Measurements from ENCODE around the gene CES2. TPM values are rescaled to one million over a fixed set of nuclear protein-coding genes. Genes with fewer than 3 reads are reported as not detected.

CES2 gene
- total RNA-seq, 4 donors from 2014 or later = 25.1 to 34.3 (median 28.1) TPM

GRCh38 chr16:66948134-66948836 lies 13.0 kb downstream of the CES2 start:
- DNase-seq (ENCODE audit: low spot score) (no peak), ATAC-seq (ENCODE audit: low FRiP score) (peak; percentile 71)
- TF ChIP-seq, protein P1, sequence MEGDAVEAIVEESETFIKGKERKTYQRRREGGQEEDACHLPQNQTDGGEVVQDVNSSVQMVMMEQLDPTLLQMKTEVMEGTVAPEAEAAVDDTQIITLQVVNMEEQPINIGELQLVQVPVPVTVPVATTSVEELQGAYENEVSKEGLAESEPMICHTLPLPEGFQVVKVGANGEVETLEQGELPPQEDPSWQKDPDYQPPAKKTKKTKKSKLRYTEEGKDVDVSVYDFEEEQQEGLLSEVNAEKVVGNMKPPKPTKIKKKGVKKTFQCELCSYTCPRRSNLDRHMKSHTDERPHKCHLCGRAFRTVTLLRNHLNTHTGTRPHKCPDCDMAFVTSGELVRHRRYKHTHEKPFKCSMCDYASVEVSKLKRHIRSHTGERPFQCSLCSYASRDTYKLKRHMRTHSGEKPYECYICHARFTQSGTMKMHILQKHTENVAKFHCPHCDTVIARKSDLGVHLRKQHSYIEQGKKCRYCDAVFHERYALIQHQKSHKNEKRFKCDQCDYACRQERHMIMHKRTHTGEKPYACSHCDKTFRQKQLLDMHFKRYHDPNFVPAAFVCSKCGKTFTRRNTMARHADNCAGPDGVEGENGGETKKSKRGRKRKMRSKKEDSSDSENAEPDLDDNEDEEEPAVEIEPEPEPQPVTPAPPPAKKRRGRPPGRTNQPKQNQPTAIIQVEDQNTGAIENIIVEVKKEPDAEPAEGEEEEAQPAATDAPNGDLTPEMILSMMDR (IDR thresholded peaks at IDR 0.05) = no peak

DNA sequence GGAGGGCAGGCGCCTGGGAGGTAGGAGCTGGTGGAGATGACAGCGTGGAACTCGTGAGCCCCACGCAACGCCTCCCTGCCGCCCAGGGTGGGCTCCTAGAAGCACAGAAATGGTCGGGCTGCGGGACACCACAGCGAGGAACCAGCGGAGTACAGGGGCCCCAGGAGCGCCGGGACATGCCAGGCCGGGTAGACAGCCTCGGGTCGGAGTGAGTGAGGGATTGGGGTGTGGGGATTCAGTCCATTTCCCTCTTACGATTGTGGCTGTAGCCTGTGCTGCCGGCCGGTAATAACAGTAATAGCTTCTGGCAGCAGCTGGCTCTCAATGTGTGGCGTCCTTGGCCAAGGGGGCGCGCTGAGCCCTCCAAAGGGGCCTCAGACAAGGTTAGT lies 13.5 kb downstream of the CES2 start:
- TF ChIP-seq, protein P1 (IDR thresholded peaks at IDR 0.05) = no peak
- DNase-seq (ENCODE audit: low spot score) = no peak
- peak; percentile 1 for ATAC-seq (ENCODE audit: low FRiP score)

- ATAC-seq (ENCODE audit: low FRiP score) (no peak), DNase-seq (ENCODE audit: low spot score) (no peak)
- TF ChIP-seq, protein P1 (IDR thresholded peaks at IDR 0.05) = no peak
Observed at GRCh38 chr16:66949472-66949871, 14.2 kb downstream of the CES2 start.

- no peak for DNase-seq (ENCODE audit: low spot score)
- ATAC-seq (ENCODE audit: low FRiP score) = no peak
- TF ChIP-seq, protein P1 (IDR thresholded peaks at IDR 0.05) = no peak
Observed at GRCh38 chr16:66950437-66950836, 15.1 kb downstream of the CES2 start.

GRCh38 chr16:66950971-66951790 lies 15.9 kb downstream of the CES2 start:
- no peak for ATAC-seq (ENCODE audit: low FRiP score)
- DNase-seq (ENCODE audit: low spot score) = no peak
- TF ChIP-seq, protein P1 (IDR thresholded peaks at IDR 0.05) = no peak

DNA sequence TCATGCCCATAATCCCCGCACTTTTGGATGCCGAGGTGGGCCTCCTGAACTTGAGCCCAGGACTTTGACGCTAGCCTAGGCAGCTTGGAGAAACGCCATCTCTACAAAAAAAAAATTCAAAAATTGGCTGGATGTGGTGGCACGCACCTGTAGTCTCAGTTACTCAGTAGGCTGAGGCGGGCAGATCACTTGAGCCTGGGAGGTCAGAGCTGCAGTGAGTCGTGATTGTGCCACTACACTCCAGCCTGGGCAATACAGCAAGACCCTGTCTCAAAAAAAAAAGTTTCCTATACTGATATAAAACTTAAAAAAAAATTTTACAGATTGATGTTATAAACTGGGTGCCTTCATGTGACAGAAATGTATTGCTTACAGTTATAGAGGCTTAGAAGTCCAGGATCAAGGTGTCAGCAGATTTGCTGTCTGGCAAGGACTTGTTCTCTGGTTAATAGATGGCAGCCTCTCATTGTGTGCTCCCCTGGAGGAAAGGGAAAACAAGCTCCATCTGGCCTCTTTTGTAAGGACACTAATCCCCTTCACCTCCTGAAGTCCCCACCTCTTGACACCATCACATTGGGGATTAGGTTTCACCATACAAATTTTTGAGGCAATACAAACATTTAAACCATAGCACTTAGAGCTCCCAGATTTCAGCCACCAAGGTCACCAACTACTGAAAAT lies 17.3 kb downstream of the CES2 start:
- ATAC-seq (ENCODE audit: low FRiP score) = no peak
- no peak for DNase-seq (ENCODE audit: low spot score)
- TF ChIP-seq, protein P1 (IDR thresholded peaks at IDR 0.05) = no peak
